Fibroblast of mammary gland (primary cell): ENCODE data around the gene SYCE3.

Source experiments
- DNase-seq: peaks from one replicate; pipeline ENCODE4 v3.0.0-alpha.2; 2010; ENCODE audit warnings: low read depth
- H3K4me3 ChIP-seq: 2 replicates; pipeline ENCODE4 v1.5.1; 2011; ENCODE audit warnings: low read depth, mild to moderate bottlenecking, low read length, moderate library complexity; ENCODE audit not compliant: control insufficient read depth
- TF ChIP-seq, protein P1 (sequence below): conservative IDR thresholded peaks from 2 replicates; pipeline ENCODE4 v1.5.1; 2011; ENCODE audit warnings: low read depth, low read length, inconsistent platforms; ENCODE audit not compliant: control insufficient read depth, insufficient read depth

Gene SYCE3

DNA sequence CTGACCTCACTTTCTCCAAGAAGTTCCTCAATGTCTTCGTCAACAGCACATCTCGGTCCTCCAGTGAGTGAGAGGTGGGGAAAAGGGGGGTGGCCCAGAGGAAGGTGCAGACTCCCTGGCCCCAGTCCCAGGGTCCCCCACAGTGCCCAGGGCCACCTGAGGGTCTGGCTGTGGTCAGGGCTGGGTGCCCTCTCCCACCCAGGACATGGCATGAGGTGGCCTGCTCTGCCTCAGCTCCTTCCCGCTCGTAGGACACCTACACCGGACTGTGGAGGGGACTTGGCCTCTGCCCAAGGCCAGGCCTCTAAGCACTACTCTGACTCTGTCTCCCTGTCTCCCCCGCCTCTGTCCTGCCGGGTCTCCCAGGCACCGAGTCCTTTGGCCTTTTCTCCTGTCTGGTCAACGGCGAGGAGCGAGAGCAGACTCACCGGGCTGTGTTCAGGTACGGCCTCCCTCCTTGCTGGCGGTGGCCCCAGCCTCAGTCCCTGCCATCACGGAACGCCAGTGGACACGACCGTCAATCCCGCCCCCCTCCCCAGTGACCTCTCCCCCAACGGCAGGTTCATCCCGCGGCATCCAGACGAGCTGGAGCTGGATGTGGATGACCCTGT lies 42.4 kb upstream of the SYCE3 start:
- no peak overlapping the region for H3K4me3 ChIP-seq
- no peak for DNase-seq
- TF ChIP-seq, protein P1, sequence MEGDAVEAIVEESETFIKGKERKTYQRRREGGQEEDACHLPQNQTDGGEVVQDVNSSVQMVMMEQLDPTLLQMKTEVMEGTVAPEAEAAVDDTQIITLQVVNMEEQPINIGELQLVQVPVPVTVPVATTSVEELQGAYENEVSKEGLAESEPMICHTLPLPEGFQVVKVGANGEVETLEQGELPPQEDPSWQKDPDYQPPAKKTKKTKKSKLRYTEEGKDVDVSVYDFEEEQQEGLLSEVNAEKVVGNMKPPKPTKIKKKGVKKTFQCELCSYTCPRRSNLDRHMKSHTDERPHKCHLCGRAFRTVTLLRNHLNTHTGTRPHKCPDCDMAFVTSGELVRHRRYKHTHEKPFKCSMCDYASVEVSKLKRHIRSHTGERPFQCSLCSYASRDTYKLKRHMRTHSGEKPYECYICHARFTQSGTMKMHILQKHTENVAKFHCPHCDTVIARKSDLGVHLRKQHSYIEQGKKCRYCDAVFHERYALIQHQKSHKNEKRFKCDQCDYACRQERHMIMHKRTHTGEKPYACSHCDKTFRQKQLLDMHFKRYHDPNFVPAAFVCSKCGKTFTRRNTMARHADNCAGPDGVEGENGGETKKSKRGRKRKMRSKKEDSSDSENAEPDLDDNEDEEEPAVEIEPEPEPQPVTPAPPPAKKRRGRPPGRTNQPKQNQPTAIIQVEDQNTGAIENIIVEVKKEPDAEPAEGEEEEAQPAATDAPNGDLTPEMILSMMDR = no peak

DNA sequence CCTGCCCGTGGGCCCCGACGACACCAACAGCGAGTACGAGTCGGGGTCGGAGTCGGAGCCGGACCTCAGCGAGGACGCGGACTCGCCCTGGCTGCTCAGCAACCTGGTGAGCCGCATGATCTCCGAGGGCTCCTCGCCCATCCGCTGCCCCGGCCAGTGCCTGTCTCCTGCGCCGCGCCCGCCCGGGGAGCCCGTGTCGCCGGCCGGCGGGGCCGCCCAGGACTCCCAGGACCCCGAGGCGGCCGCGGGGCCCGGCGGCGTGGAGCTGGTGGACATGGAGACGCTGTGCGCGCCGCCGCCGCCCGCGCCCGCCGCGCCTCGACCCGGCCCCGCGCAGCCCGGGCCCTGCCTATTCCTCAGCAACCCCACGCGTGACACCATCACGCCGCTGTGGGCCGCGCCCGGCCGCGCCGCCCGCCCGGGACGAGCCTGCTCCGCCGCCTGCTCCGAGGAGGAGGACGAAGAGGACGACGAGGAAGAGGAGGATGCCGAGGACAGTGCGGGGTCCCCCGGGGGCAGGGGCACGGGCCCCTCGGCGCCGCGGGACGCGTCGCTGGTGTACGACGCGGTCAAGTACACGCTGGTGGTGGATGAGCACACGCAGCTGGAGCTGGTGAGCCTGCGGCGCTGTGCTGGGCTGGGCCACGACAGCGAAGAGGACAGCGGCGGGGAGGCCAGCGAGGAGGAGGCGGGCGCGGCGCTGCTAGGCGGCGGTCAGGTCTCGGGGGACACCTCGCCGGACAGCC lies 41.7 kb upstream of the SYCE3 start:
- H3K4me3 ChIP-seq = no peak overlapping the region
- TF ChIP-seq, protein P1 = no peak
- DNase-seq = no peak

DNA sequence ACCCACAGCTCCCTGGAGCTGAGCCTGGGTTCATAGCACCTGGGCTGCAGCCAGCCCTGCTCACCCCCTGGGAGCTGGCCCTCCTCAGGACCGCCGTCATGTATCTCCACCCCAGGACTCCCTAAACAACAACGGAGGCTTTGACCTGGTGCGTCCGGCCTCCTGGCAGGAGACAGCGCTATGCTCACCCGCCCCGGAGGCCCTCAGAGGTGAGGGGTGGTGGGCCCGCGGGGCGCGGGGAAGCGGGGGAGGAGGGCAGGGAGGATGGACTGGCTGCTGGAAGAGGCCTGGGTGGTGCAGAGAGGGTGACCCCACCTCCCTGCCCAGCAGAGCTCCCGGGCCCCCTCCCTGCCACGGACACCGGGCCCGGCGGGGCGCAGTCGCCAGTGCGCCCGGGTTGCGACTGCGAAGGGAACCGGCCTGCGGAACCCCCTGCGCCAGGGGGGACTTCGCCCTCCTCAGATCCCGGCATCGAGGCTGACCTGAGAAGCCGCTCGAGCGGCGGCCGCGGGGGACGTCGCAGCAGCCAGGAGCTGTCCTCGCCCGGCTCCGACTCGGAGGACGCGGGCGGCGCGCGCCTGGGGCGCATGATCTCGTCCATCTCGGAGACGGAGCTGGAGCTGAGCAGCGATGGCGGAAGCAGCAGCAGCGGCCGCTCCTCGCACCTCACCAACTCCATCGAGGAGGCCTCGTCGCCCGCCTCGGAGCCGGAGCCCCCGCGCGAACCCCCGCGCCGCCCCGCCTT lies 41.0 kb upstream of the SYCE3 start:
- H3K4me3 ChIP-seq = no peak overlapping the region
- no peak for DNase-seq
- TF ChIP-seq, protein P1 = no peak

DNA sequence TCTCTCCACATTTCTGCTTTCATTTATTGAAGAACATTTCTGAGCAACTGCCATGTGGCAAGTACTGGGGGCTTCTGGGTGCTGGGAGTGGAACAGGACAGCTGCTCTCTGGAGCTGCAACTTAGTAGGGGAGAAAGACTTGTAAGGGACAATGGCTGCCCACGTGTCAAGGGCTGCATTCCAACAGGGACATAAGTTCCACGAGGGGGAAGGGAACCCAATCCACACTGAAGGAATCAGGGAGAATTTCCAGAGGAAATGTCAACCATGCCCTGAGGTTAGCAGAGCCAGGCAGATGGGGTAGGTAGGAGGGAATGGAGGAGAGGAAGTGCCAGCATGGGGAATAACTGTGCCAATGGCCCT lies 39.6 kb upstream of the SYCE3 start:
- DNase-seq = no peak
- TF ChIP-seq, protein P1 = no peak
- no peak overlapping the region for H3K4me3 ChIP-seq

DNA sequence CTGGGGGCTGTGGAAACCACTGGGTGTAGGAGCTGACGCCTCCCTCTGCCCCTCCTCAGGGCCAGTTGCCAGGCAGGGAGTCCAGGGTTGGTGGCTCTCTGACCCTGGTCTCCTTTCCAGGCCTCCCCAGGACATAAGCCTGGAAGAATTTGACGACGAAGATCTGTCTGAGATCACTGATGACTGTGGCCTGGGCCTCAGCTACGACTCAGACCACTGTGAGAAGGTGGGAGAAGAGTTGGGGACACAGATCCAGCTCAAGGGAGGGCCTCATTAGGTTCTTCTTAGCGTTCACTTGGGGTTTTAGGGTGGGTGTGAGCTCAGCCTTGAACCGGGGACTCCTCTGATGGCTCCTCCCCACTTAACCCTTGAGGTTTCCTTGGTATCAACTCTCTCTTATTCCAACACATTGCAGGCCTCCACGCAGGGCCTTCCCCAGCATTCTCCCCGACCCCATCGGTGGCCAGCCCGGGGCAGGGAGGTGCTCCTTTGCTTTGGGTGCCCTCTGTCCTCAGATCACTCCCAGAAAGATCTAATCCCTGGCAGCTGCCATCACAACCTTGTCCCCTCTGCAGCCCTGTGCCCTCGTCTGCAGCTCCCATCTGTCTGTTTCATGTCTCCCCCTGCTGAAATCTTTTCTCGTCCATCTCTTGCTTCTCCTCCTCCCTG lies 39.1 kb upstream of the SYCE3 start:
- no peak overlapping the region for H3K4me3 ChIP-seq
- TF ChIP-seq, protein P1 = no peak
- DNase-seq = no peak

DNA sequence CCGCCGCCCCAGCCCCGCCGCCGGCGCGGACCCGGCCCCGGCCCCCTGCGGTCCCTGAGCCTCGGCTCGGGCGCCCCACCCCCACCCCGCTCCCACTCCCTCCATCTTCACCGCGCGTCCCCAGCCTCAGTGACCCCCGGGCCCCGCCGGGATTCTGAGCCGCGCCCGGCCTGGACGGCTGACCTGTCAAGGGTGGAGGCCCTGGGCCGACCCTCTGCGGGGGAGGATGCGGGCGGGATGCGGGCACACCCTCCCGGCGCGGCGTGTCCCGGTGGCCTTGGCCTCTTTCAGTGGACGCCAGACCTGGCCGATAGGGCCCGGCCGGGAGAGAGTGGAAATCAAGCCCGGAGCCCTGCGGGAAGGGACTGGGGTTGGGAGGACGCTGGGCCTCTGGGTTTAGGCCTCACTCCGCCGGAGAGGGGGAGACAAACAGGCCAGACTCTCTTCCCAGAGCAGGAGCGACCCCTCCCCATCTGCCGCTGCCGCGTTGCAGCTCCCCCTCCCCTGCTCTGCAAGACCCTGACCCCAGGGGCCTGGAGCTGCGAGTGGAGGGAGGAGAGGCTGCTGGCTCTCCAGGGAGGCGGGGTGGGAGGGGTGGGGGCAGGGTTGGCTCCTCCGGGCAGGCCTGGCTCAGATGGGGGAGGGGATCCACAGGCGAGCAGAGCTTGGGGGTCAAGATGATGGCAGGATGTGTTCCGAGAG lies 38.4 kb upstream of the SYCE3 start:
- no peak for DNase-seq
- TF ChIP-seq, protein P1 = no peak
- no peak overlapping the region for H3K4me3 ChIP-seq
